Tibial artery (tissue), 4 donors: Measurements from ENCODE around the gene SMIM35.
A peak's percentile ranks its signal among the peaks of the same experiment; 100 is the strongest.

Source experiments
- DNase-seq, 2 donors: peaks; one replicate each; pipeline ENCODE4 v3.0.0-alpha.2; 2019
- H3K27ac ChIP-seq, 2 donors: fragments of 200-600 bp; sonication (generic) in 1 of 2; 1 replicate in 1 of 2; 2 replicates in 1 of 2; pipeline ENCODE4 v1.5.1; 2018 to 2019; ENCODE audit warnings: mild to moderate bottlenecking in 1 of 2
- H3K27me3 ChIP-seq, 2 donors: fragments of 200-600 bp; sonication (generic) in 1 of 2; one replicate each; pipeline versions ENCODE4 v1.5.1 to v1.6.0; 2016 to 2019
- H3K36me3 ChIP-seq, 3 donors: fragments of 200-600 bp; sonication (generic) in 2 of 3; one replicate each; pipeline ENCODE4 v1.5.1; 2016 to 2019; ENCODE audit warnings: mild to moderate bottlenecking in 2 of 3
- H3K4me1 ChIP-seq, 4 donors: fragments of 200-600 bp; sonication (generic) in 2 of 4; 1 replicate in 3 of 4; 2 replicates in 1 of 4; pipeline ENCODE4 v1.5.1; 2016 to 2019
- H3K4me3 ChIP-seq, 2 donors: fragments of 200-600 bp; sonication (generic) in 1 of 2; 1 replicate in 1 of 2; 2 replicates in 1 of 2; pipeline ENCODE4 v1.5.1; 2018 to 2019; ENCODE audit warnings: mild to moderate bottlenecking in 2 of 2
- H3K9me3 ChIP-seq, 3 donors: fragments of 200-600 bp; sonication (generic) in 1 of 3; one replicate each; pipeline ENCODE4 v1.5.1; 2016 to 2019
- intact Hi-C: fragments of 100-400 bp; cut with DNase I; formaldehyde crosslinking; loops from one replicate; pipeline ENCODE4 v1.15.0; 2023; ENCODE audit warnings: low total_unique reads
- TF ChIP-seq, protein P1 (sequence below), 2 experiments: fragments of 200-600 bp in 1 of 2; fragments of 450-650 bp in 1 of 2; IDR thresholded peaks; one replicate each; pipeline ENCODE4 v1.5.1; 2017 to 2019; ENCODE audit warnings: antibody characterized with exemption in 2 of 2, mild to moderate bottlenecking in 1 of 2, moderate library complexity in 1 of 2

The SMIM35 gene

DNA sequence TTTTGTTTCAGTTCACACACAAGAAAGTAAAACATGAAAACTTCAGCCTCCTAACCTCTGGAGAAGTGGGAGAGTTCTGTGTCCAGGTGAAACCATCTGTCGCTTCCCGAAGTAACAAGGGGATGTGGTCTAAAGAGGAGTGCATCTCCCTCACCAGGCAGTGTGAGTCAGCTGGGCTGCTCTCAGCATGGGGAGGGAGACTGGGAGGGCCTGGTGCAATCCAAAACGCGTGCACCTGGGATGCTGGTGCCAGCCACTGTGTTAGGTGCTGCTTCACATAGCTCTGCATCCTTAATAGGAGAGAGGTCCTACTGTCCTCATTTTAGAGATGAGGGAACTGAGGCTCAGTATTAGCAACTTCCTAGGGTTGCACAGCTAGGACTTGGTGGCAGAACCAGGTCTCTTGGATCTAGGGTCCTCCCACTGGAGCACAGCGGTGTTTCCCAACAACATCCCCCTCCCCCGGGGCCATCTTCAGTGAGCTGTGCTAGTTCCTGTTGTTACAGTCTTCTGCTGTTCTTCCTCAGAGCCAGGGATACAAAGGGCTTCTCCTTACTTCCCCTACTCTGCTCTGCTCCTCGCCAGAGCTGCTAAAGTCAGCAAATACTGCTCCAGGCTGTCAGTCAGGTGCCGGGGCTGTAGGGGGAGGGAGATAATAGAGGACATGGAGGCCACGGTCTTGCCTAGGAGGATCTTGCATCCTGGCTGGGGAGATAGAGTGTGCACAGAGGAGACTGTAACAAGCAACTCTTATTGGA lies 92.6 kb downstream of the SMIM35 start:
- Histone ChIP-seq H3K27ac (no peak overlapping the region), H3K9me3 (no peaks in the 10 kb centered on the region), H3K36me3 (peaks cover 8 to 43% (median 32%) of the 10 kb centered on the region in 3 donors), H3K4me3 (no peak overlapping the region), H3K27me3 (no peaks in the 10 kb centered on the region), H3K4me1 (peaks cover 0 to 9% (median 0%) of the 10 kb centered on the region in 4 donors)
- intact Hi-C loops, result no loop called here
- TF ChIP-seq, protein P1, sequence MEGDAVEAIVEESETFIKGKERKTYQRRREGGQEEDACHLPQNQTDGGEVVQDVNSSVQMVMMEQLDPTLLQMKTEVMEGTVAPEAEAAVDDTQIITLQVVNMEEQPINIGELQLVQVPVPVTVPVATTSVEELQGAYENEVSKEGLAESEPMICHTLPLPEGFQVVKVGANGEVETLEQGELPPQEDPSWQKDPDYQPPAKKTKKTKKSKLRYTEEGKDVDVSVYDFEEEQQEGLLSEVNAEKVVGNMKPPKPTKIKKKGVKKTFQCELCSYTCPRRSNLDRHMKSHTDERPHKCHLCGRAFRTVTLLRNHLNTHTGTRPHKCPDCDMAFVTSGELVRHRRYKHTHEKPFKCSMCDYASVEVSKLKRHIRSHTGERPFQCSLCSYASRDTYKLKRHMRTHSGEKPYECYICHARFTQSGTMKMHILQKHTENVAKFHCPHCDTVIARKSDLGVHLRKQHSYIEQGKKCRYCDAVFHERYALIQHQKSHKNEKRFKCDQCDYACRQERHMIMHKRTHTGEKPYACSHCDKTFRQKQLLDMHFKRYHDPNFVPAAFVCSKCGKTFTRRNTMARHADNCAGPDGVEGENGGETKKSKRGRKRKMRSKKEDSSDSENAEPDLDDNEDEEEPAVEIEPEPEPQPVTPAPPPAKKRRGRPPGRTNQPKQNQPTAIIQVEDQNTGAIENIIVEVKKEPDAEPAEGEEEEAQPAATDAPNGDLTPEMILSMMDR (IDR thresholded peaks at IDR 0.05), result no peak
- DNase-seq, result peak; percentile 61 to 78

DNA sequence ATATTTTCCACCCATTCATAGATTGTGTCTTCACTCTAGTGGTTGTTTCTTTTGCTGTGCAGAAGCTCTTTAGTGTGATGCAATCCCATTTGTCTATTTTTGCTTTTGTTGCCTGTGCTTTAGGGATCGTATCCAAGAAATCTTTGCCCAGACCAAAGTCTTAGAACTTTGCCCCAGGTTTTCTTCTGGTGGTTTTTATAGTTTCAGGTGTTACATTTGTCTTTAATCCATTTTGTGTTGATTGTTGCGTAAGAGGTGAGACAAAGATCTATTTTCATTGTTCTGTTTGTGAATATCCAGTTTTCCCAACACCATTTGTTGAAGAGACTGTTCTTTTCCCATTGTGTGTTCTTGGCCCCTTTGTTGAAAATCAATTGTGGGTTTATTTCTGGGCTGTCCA lies 94.1 kb downstream of the SMIM35 start:
- DNase-seq, result no peak
- intact Hi-C loops, result no loop called here
- no peak overlapping the region for H3K27ac ChIP-seq
- TF ChIP-seq, protein P1 (IDR thresholded peaks at IDR 0.05), result no peak
- peaks cover 0 to 24% (median 0%) of the 10 kb centered on the region in 4 donors for H3K4me1 ChIP-seq
- no peaks in the 10 kb centered on the region for H3K9me3 ChIP-seq
- peaks cover 8 to 33% (median 32%) of the 10 kb centered on the region in 3 donors for H3K36me3 ChIP-seq
- H3K4me3 ChIP-seq, result no peak overlapping the region
- H3K27me3 ChIP-seq, result peaks cover 0 to 3% of the 10 kb centered on the region in 2 donors

DNA sequence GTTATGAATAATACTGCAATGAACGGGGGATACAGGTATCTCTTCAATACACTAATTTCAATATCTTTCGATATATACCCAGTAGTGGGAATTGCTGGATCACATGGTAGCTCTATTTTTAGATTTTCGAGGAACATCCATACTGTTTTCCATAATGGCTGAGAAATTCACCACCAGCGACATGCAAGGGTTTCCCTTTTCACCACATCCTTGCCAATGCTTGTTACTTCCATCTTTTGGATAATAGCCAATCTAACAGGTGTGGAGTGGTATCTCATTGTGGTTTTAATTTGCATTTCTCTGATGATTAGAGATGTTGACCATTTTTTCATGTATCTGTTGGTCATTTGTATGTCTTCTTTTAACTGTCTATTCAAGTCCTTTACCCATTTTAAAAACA lies 94.6 kb downstream of the SMIM35 start:
- Histone ChIP-seq H3K27ac (no peak overlapping the region), H3K4me1 (peaks cover 0 to 28% (median 2%) of the 10 kb centered on the region in 4 donors), H3K27me3 (peaks cover 0 to 3% of the 10 kb centered on the region in 2 donors), H3K36me3 (peaks cover 8 to 32% (median 28%) of the 10 kb centered on the region in 3 donors), H3K9me3 (no peaks in the 10 kb centered on the region), H3K4me3 (no peak overlapping the region)
- intact Hi-C loops, result no loop called here
- TF ChIP-seq, protein P1 (IDR thresholded peaks at IDR 0.05), result no peak
- DNase-seq, result no peak

DNA sequence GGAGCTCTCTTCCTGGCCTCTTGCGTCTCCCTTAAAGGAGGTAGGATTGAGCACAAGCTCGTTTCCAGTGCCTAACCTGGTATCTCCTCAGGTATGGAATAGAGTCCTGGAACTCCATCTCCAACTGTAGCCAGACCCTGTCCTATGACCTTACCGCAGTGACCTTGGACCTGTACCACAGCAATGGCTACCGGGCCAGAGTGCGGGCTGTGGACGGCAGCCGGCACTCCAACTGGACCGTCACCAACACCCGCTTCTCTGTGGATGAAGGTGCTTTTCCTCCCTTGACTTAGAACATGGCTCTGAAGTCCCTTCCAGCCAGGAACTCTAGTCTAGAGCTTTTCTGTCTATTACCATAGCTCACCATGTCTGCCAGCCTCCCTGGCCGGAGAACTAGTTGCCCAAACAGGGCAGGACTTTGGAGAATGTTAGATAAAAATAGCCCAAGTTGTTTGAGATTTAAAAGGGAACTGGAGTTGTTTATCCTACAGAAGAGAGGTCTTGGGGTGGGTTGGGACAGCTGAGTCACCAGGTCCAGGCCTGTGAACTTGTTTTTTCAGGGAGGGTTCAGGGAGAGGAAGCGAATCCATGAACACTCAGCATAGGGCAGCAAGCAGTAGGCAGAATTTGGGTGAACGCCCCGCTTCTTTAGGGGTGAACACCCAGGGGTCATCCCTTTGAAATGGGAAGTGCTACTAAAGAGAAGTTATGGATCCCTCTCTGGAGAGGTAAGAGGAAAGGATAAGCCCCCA lies 97.2 kb downstream of the SMIM35 start:
- peak; percentile 53 to 76 for DNase-seq
- peaks cover 0 to 43% (median 12%) of the 10 kb centered on the region in 4 donors for H3K4me1 ChIP-seq
- no peaks in the 10 kb centered on the region for H3K9me3 ChIP-seq
- H3K4me3 ChIP-seq, result peak overlapping the region; percentile 49 to 53
- H3K36me3 ChIP-seq, result peaks cover 0 to 6% (median 5%) of the 10 kb centered on the region in 3 donors
- H3K27ac ChIP-seq, result peak overlapping the region; percentile 52 to 57
- intact Hi-C loops, result no loop called here
- TF ChIP-seq, protein P1 (IDR thresholded peaks at IDR 0.05), result no peak
- peaks cover 0 to 3% of the 10 kb centered on the region in 2 donors for H3K27me3 ChIP-seq

DNA sequence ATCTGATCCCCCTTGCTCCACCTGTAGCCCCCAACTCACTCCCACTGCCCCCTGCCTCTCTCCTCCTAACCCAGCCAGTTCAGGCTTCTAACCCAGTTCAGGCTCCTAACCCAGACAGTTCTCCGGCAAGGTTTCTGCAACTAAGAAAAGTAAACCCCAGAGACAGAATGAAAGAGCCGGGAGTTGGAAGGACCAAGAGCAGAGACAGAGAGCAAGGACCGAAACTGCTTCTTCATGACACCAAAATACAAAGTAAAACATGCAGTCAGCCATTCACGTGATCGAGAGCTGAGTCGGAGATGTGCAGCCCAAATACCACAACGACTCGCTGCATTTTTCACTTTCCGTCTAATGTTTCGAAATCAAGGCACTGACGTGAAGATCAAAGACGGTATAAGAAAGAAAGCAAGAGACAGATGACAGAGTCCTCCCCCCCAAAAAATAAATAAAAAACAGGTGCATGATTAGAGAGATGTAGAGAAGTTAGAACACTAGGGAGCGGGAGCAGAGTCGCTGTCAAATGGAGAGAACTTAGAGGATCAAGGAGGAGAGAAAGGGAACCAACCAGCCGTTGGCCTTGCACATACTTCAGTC lies 99.7 kb downstream of the SMIM35 start:
- H3K9me3 ChIP-seq, result no peaks in the 10 kb centered on the region
- TF ChIP-seq, protein P1 (IDR thresholded peaks at IDR 0.05), result no peak
- intact Hi-C loops, result no loop called here
- peak overlapping the region; percentile 46 to 72 for H3K27ac ChIP-seq
- H3K36me3 ChIP-seq, result no peaks in the 10 kb centered on the region
- no peak for DNase-seq
- H3K27me3 ChIP-seq, result peaks cover 0 to 3% of the 10 kb centered on the region in 2 donors
- peaks cover 0 to 43% (median 12%) of the 10 kb centered on the region in 4 donors for H3K4me1 ChIP-seq
- peak overlapping the region; percentile 49 to 53 for H3K4me3 ChIP-seq
